ENCODE data around the gene SCLT1. TPM values are rescaled to one million over a fixed set of nuclear protein-coding genes. Genes with fewer than 3 reads are reported as not detected.

Gene SCLT1
- total RNA-seq, 4 donors from 2014 or later, result 5.2 to 26.0 (median 9.0) TPM

- H3K27ac ChIP-seq, result no peak overlapping the region
- no peaks in the 10 kb centered on the region for H3K27me3 ChIP-seq
- H3K36me3 ChIP-seq, result peaks cover 0 to 27% of the 10 kb centered on the region in 2 donors
- peaks cover 0 to 76% (median 0%) of the 10 kb centered on the region in 3 donors for H3K9me3 ChIP-seq
- H3K4me3 ChIP-seq, result no peak overlapping the region
- H3K4me1 ChIP-seq, result no peaks in the 10 kb centered on the region
- ATAC-seq, result no peak
- TF ChIP-seq POLR2A (IDR thresholded peaks at IDR 0.05) (no peak), CTCF (IDR thresholded peaks at IDR 0.05) (no peak), EP300 (IDR thresholded peaks at IDR 0.05) (no peak), POLR2AphosphoS5 (IDR thresholded peaks at IDR 0.05) (no peak)
These were observed 34.3 kb downstream of the SCLT1 start for GRCh38 chr4:129059028-129059427.

GRCh38 chr4:129046055-129046959 lies 47.0 kb downstream of the SCLT1 start:
- Histone ChIP-seq H3K4me1 (no peaks in the 10 kb centered on the region), H3K4me3 (no peak overlapping the region), H3K36me3 (peaks cover 0 to 5% of the 10 kb centered on the region in 2 donors), H3K27ac (no peak overlapping the region), H3K27me3 (no peaks in the 10 kb centered on the region), H3K9me3 (peaks cover 0 to 25% (median 0%) of the 10 kb centered on the region in 3 donors)
- 82 to 100% methylated on average over 1 of the region's 1 CpG for WGBS, 2 donors (ENCODE audit: low coverage in 1 of 2)
- no peak for ATAC-seq
- TF ChIP-seq POLR2AphosphoS5 (IDR thresholded peaks at IDR 0.05) (no peak), EP300 (IDR thresholded peaks at IDR 0.05) (no peak), POLR2A (IDR thresholded peaks at IDR 0.05) (no peak)

GRCh38 chr4:129043523-129043922 lies 49.8 kb downstream of the SCLT1 start:
- peaks cover 0 to 9% (median 0%) of the 10 kb centered on the region in 3 donors for H3K9me3 ChIP-seq
- peaks cover 0 to 10% of the 10 kb centered on the region in 2 donors for H3K36me3 ChIP-seq
- no peak overlapping the region for H3K4me3 ChIP-seq
- no peak overlapping the region for H3K27ac ChIP-seq
- H3K4me1 ChIP-seq, result no peaks in the 10 kb centered on the region
- TF ChIP-seq CTCF (IDR thresholded peaks at IDR 0.05) (no peak), POLR2A (IDR thresholded peaks at IDR 0.05) (no peak), POLR2AphosphoS5 (IDR thresholded peaks at IDR 0.05) (no peak), EP300 (IDR thresholded peaks at IDR 0.05) (no peak)
- H3K27me3 ChIP-seq, result no peaks in the 10 kb centered on the region
- ATAC-seq, result no peak

- ATAC-seq, result no peak
- WGBS, 2 donors (ENCODE audit: low coverage in 1 of 2), result 53 to 71% methylated on average over 2 of the region's 2 CpGs
- Histone ChIP-seq H3K27ac (no peak overlapping the region), H3K4me1 (no peaks in the 10 kb centered on the region), H3K36me3 (peaks cover 0 to 17% of the 10 kb centered on the region in 2 donors), H3K9me3 (no peaks in the 10 kb centered on the region), H3K27me3 (no peaks in the 10 kb centered on the region), H3K4me3 (no peak overlapping the region)
- TF ChIP-seq CTCF (IDR thresholded peaks at IDR 0.05) (no peak), POLR2AphosphoS5 (IDR thresholded peaks at IDR 0.05) (no peak), EP300 (IDR thresholded peaks at IDR 0.05) (no peak), POLR2A (IDR thresholded peaks at IDR 0.05) (no peak)
These were observed 52.9 kb downstream of the SCLT1 start for GRCh38 chr4:129040471-129040870.

GRCh38 chr4:129037093-129037492 lies 56.2 kb downstream of the SCLT1 start:
- Histone ChIP-seq H3K27me3 (no peaks in the 10 kb centered on the region), H3K4me1 (no peaks in the 10 kb centered on the region), H3K36me3 (peaks cover 0 to 12% of the 10 kb centered on the region in 2 donors), H3K9me3 (no peaks in the 10 kb centered on the region), H3K27ac (no peak overlapping the region), H3K4me3 (no peak overlapping the region)
- ATAC-seq, result no peak
- no peak for TF ChIP-seq CTCF (IDR thresholded peaks at IDR 0.05)
- TF ChIP-seq POLR2AphosphoS5 (IDR thresholded peaks at IDR 0.05), result no peak
- no peak for TF ChIP-seq EP300 (IDR thresholded peaks at IDR 0.05)
- no peak for TF ChIP-seq POLR2A (IDR thresholded peaks at IDR 0.05)
- 42 to 64% methylated on average over 1 of the region's 1 CpG for WGBS, 2 donors (ENCODE audit: low coverage in 1 of 2)

Measured in gastroesophageal sphincter (tissue), 4 donors.